GM21576 (cell line): ENCODE measurements around the gene SCD.

Experiments
- ATAC-seq: cut with Tn5 transposase; IDR thresholded peaks from one replicate; pipeline ENCODE4 v1.9.1; 2021; ENCODE audit warnings: mild to moderate bottlenecking, moderate library complexity; ENCODE audit not compliant: unreplicated experiment

Gene SCD

GRCh38 chr10:100391163-100392002, 44.4 kb downstream of the SCD start:
- no peak for ATAC-seq

DNA sequence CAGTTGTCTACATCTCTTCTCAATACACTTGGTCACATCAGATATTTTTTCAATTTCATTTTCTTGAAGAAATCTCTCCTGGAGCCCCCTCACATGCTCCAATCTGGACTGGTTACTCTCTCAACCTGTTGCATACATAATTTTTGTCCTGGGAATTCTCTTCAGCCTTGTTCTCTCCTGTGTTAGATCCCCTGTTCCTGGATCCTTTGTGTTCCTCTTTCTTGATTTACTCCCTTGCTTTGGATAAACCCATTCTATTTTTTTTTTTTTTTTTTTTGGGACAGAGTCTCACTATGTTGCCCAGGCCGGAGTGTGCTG, 45.6 kb downstream of the SCD start:
- ATAC-seq, result no peak

DNA sequence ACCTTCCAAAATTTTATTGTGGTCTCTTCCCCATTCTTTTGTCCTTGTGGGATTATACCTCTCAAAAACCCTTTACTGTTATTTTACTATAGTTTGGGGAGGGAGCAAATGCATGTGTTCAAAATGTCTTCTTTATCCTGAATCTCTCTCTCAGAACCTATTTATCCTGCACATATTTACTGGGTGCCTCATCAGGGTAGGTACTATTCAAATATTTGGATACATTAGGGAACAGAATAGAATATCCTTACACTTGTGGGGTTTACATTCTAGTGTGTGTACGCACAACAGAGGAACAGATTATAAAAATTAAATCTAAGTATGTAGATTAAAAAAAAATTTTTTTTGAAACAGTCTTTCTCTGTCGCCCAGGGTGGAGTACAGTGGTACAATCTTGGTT, 48.6 kb downstream of the SCD start:
- no peak for ATAC-seq

DNA sequence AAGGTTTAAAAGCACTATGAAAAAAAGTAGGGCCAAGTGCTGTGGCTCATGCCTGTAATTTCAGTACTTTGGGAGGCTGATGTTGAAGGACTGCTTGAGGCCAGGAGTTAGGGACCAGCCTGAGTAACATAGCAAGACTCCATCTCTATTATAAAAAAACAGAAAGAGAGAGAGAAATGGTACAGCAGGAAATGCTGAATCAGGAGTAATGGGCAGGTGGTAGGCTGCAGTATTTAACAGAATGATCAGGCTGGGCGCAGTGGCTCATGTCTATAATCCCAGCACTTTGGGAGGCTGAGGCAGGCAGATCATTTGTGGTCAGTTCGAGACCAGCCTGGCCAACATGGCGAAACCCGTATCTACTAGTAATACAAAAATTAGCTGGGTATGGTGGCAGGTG, 49.6 kb downstream of the SCD start:
- ATAC-seq, result no peak

DNA sequence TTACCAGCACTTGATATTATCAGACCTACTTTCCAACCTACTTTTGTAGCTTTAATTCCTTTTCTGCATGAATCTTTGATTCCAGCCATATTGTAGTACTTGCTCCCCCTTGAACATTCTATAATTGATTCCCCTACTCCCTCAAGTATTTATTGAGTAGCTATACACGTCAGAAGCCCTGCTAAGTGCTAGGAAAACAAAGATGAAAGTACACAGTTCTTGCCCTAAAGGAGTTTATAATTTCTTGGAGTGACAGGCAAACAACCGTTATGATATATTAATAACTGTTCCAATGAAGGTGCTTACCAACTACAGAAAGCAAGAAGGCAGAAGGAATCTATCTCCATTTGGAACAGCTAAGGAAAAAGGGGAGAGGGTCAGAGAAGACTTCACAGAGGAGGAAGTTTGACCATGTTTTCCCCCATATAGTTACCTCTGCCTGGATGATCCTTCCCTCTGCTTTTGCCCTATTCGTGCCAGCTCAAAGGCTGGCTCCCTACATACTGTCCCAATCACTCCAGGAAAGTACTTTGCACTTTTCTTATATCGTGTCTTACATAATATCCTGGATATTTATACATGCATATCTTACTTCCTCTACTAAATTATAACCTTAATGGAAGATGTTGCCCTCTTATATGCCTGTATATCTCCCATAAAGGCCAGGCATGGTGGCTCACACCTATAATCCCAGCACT, 54.7 kb downstream of the SCD start:
- no peak for ATAC-seq

DNA sequence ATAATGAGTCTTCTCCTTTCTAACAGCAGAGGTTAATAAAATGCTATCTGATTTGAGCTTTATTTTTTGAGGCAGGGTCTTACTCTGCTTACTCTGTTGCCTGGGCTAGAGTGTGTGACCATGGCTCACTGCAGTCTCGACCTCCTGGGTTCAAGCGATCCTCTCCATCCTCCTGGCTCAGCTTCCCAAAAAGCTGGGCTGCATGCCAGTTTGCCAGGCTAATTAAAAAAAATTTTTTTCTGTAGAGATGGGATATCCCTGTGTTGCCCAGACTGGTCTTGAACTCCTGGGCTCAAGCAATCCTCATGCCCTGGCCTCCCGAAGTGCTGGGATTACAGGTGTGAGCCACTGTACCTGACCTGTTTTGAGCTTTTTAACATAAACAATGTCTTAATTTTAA, 56.7 kb downstream of the SCD start:
- ATAC-seq, result no peak

GRCh38 chr10:100413173-100413572, 66.1 kb downstream of the SCD start:
- ATAC-seq, result no peak
